H9 (cell line): ENCODE measurements around the gene MAP3K5. TPM values are rescaled to one million over a fixed set of nuclear protein-coding genes. Genes with fewer than 3 reads are reported as not detected.
A peak's percentile ranks its signal among the peaks of the same experiment; 100 is the strongest.

ENCODE experiments used
- DNase-seq: peaks from one replicate; pipeline ENCODE4 v3.0.0-alpha.2; 2017
- H2AFZ ChIP-seq: one replicate; pipeline ENCODE4 v1.6.1; 2013; ENCODE audit warnings: mild to moderate bottlenecking, low read length, control low read depth, moderate library complexity
- H2AK5ac ChIP-seq: 2 replicates; pipeline ENCODE4 v1.6.1; 2013; ENCODE audit warnings: low read length, control low read depth, mixed read lengths; ENCODE audit not compliant: insufficient read length
- H2BK120ac ChIP-seq: one replicate; pipeline ENCODE4 v1.6.1; 2013; ENCODE audit warnings: low read depth, mild to moderate bottlenecking, low read length, control low read depth, inconsistent platforms; ENCODE audit not compliant: poor library complexity, severe bottlenecking
- H2BK12ac ChIP-seq: 2 replicates; pipeline ENCODE4 v1.6.1; 2013; ENCODE audit warnings: low read length, control low read depth, mixed read lengths, low read depth; ENCODE audit not compliant: insufficient read length
- H2BK15ac ChIP-seq: 2 replicates; pipeline ENCODE4 v1.6.1; 2013; ENCODE audit warnings: low read depth, low read length, control low read depth
- H2BK20ac ChIP-seq: one replicate; pipeline ENCODE4 v1.6.1; 2013; ENCODE audit warnings: low read depth, mild to moderate bottlenecking, low read length, control low read depth, inconsistent platforms; ENCODE audit not compliant: poor library complexity, severe bottlenecking
- H2BK5ac ChIP-seq: 2 replicates; pipeline ENCODE4 v1.6.1; 2013; ENCODE audit warnings: low read length, control low read depth, mixed read lengths; ENCODE audit not compliant: insufficient read length
- H3K14ac ChIP-seq: 2 replicates; pipeline ENCODE4 v1.6.1; 2013; ENCODE audit warnings: low read length, control low read depth; ENCODE audit not compliant: insufficient read depth
- H3K18ac ChIP-seq: 2 replicates; pipeline ENCODE4 v1.6.1; 2013; ENCODE audit warnings: low read depth, mild to moderate bottlenecking, mixed read lengths, low read length, control low read depth; ENCODE audit not compliant: insufficient read length
- H3K23ac ChIP-seq: 2 replicates; pipeline ENCODE4 v1.6.1; 2013; ENCODE audit warnings: low read length, control low read depth, mixed read lengths, low read depth; ENCODE audit not compliant: insufficient read length
- H3K23me2 ChIP-seq: 2 replicates; pipeline ENCODE4 v1.6.1; 2013; ENCODE audit warnings: low read depth, mild to moderate bottlenecking, mixed read lengths, low read length, control low read depth; ENCODE audit not compliant: insufficient read length, poor library complexity, severe bottlenecking
- H3K27ac ChIP-seq: 2 replicates; pipeline ENCODE4 v1.5.1; 2013; ENCODE audit warnings: low read length, control low read depth, mixed read lengths, low read depth; ENCODE audit not compliant: insufficient read length
- H3K27me3 ChIP-seq: 2 replicates; pipeline ENCODE4 v1.6.1; 2013; ENCODE audit warnings: low read length, control low read depth, inconsistent platforms; ENCODE audit not compliant: insufficient read depth
- H3K4ac ChIP-seq: 2 replicates; pipeline ENCODE4 v1.6.1; 2013; ENCODE audit warnings: low read depth, mild to moderate bottlenecking, control low read depth, inconsistent platforms, low read length, moderate library complexity
- H3K4me1 ChIP-seq: 2 replicates; pipeline ENCODE4 v1.6.1; 2013; ENCODE audit warnings: low read length, control low read depth, inconsistent platforms; ENCODE audit not compliant: insufficient read depth
- H3K4me2 ChIP-seq: 2 replicates; pipeline ENCODE4 v1.6.1; 2013; ENCODE audit warnings: low read length, control low read depth, mixed read lengths; ENCODE audit not compliant: insufficient read length, insufficient read depth
- H3K56ac ChIP-seq: 2 replicates; pipeline ENCODE4 v1.6.1; 2013; ENCODE audit warnings: low read depth, mild to moderate bottlenecking, mixed read lengths, low read length, control low read depth; ENCODE audit not compliant: insufficient read length
- H3K79me1 ChIP-seq: 2 replicates; pipeline ENCODE4 v1.6.1; 2013; ENCODE audit warnings: low read depth, mild to moderate bottlenecking, moderate library complexity, low read length, control low read depth, inconsistent platforms; ENCODE audit not compliant: insufficient read depth, poor library complexity, severe bottlenecking
- H3K79me2 ChIP-seq: 2 replicates; pipeline ENCODE4 v1.6.1; 2013; ENCODE audit warnings: low read length, control low read depth, inconsistent platforms; ENCODE audit not compliant: insufficient read depth
- H3K9ac ChIP-seq: 2 replicates; pipeline ENCODE4 v1.6.1; 2013; ENCODE audit warnings: low read length, control low read depth, mixed read lengths; ENCODE audit not compliant: insufficient read length; ENCODE audit errors: extremely low read depth
- H3K9me3 ChIP-seq: one replicate; pipeline ENCODE4 v1.6.1; 2013; ENCODE audit warnings: low read depth, low read length, inconsistent platforms; ENCODE audit not compliant: control insufficient read depth
- H3T11ph ChIP-seq: one replicate; pipeline ENCODE4 v1.6.1; 2013; ENCODE audit warnings: mild to moderate bottlenecking, low read length, control low read depth, inconsistent platforms
- H4K20me1 ChIP-seq: one replicate; pipeline ENCODE4 v1.6.1; 2013; ENCODE audit not compliant: control insufficient read depth, insufficient read length, insufficient read depth
- H4K5ac ChIP-seq: 2 replicates; pipeline ENCODE4 v1.6.1; 2013; ENCODE audit warnings: low read depth, mild to moderate bottlenecking, mixed read lengths, low read length, control low read depth; ENCODE audit not compliant: insufficient read length
- H4K8ac ChIP-seq: replicated peaks from 2 replicates; pipeline ENCODE4 v1.6.1; 2013; ENCODE audit warnings: low read length, control low read depth, mixed read lengths, low read depth; ENCODE audit not compliant: insufficient read length
- H4K91ac ChIP-seq: 2 replicates; pipeline ENCODE4 v1.6.1; 2013; ENCODE audit warnings: low read depth, mild to moderate bottlenecking, moderate library complexity, mixed read lengths, low read length, control low read depth; ENCODE audit not compliant: insufficient read length
- H3K27ac Mint-ChIP-seq, 3 experiments: 2 replicates in 2 of 3; 3 replicates in 1 of 3; pipeline ENCODE4 v1.8.0; 2020 to 2021; ENCODE audit warnings: mixed read lengths in 3 of 3, mild to moderate bottlenecking in 1 of 3, moderate library complexity in 1 of 3
- H3K27me3 Mint-ChIP-seq: 2 replicates; pipeline ENCODE4 v1.8.0; 2021; ENCODE audit warnings: low read depth, mild to moderate bottlenecking, moderate library complexity, mixed read lengths
- H3K36me3 Mint-ChIP-seq, 3 experiments: 2 replicates in 2 of 3; 3 replicates in 1 of 3; pipeline ENCODE4 v1.8.0; 2020 to 2021; ENCODE audit warnings: low read depth in 3 of 3, mixed read lengths in 3 of 3; ENCODE audit not compliant: insufficient read depth in 1 of 3
- H3K4me1 Mint-ChIP-seq, 2 experiments: 2 replicates each; pipeline ENCODE4 v1.8.0; 2020; ENCODE audit warnings: mixed read lengths in 2 of 2
- H3K4me3 Mint-ChIP-seq, 2 experiments: 2 replicates in 1 of 2; 3 replicates in 1 of 2; pipeline ENCODE4 v1.8.0; 2020 to 2021; ENCODE audit warnings: mild to moderate bottlenecking in 2 of 2, mixed read lengths in 2 of 2, moderate library complexity in 1 of 2
- H3K9me3 Mint-ChIP-seq, 2 experiments: 2 replicates in 1 of 2; 3 replicates in 1 of 2; pipeline ENCODE4 v1.8.0; 2020; ENCODE audit warnings: mild to moderate bottlenecking in 2 of 2, mixed read lengths in 2 of 2, moderate library complexity in 1 of 2
- CTCF ChIP-seq: fragments of 200-600 bp; sonication (generic); conservative IDR thresholded peaks from 3 replicates; pipeline ENCODE4 v1.8.0; 2021; ENCODE audit warnings: antibody characterized with exemption, mild to moderate bottlenecking
- WGBS: extraction: QIAGEN DNeasy Blood & Tissue Kit; methylation state at CpG from one replicate; pipeline ENCODE4 v1.1.7; 2013; ENCODE audit warnings: missing lambda C conversion rate, low lambda C conversion rate, mixed read lengths; ENCODE audit not compliant: insufficient read length; ENCODE audit errors: extremely low coverage; 5-methylcytosine and 5-hydroxymethylcytosine counted together
- total RNA-seq: library from RNA; stranded (reverse); gene quantifications from 2 replicates; pipeline ENCODE4 v1.2.1, GENCODE V29; 2021

MAP3K5 gene
- total RNA-seq, 1 experiment from 2014 or later = 1.6 TPM

DNA sequence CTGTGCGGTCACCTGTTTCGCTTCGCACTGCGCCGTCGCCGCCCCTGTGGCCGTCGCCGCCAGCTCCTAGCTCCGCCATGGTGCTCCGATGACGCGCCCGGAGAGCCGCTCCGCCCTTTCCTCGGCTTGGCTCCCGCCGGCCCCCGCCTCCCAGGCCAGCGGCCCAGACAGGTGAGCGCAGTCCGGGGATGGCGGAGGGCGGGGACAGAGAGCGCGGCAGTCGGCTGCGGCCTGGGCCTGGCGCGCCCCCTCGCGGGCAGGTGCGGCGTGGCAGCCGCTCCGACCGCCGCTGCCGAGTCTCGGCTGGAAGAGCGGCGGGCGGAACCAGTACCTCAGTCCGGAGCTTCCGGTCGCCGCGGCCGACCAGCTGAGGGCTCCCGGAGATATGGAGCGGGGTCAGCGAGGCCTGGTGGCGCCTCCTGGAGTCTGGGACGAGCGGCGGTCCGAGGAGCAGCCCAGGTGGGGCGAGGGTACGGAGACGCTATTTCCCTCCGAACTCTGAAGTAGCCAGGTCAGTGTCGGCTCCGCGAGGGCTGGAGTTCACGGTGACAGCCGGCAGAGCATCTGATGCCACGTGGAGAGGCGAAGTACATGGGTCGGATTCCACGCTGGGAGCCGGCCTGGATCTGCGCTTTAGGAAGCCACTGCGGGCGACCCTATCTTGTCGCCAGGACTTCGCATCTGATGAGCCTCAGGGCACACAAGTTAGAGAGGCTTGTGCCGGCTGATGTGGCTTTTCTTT lies 241.8 kb downstream of the MAP3K5 start, which contains the start of gene MAP7:
Gene MAP7, minus strand, starts transcription at position 93 of the 742 bp plus-strand sequence. Its CDS starts 14 bp downstream, at position 79.
- Histone ChIP-seq H4K91ac (no peak within 1 kb of the TSS), H2BK20ac (no peak within 1 kb of the TSS), H2BK120ac (no peak within 1 kb of the TSS), H4K5ac (no peak within 1 kb of the TSS), H3K27me3 (no peaks in the 10 kb centered on the region; the same call in 1 of the 2 replicates), H4K8ac (no peak within 1 kb of the TSS), H3K9me3 (no peaks in the 10 kb centered on the region), H2BK5ac (no peak within 1 kb of the TSS), H3K56ac (no peak within 1 kb of the TSS), H3K4me1 (no peaks in the 10 kb centered on the region), H3K18ac (peak within 1 kb of the TSS; percentile 78), H3K14ac (peak within 1 kb of the TSS; percentile 63; the same call in 1 of the 2 replicates), H3K9ac (peak within 1 kb of the TSS; percentile 62), H3K23ac (no peak within 1 kb of the TSS), H2BK15ac (no peak within 1 kb of the TSS; the same call in 1 of the 2 replicates), H2AK5ac (no peak within 1 kb of the TSS), H2AFZ (no peak within 1 kb of the TSS), H3K4me2 (peak within 1 kb of the TSS; percentile 92), H4K20me1 (no peaks in the 10 kb centered on the region), H3K27ac (no peak within 1 kb of the TSS), H3K79me1 (peaks cover 2% of the 10 kb centered on the region), H3K4ac (no peak within 1 kb of the TSS), H3K79me2 (peaks cover 12% of the 10 kb centered on the region; the same call in 1 of the 2 replicates), H2BK12ac (no peak within 1 kb of the TSS), H3K23me2 (peaks cover 14% of the 10 kb centered on the region), H3T11ph (no peak within 1 kb of the TSS)
- TF ChIP-seq CTCF = peak; percentile 100
- no peaks in the 10 kb centered on the region for H3K9me3 Mint-ChIP-seq
- DNase-seq = peak; percentile 94
- H3K4me3 Mint-ChIP-seq = peak within 1 kb of the TSS; percentile 85 to 95
- no peaks in the 10 kb centered on the region for H3K36me3 Mint-ChIP-seq
- H3K4me1 Mint-ChIP-seq = peaks cover 32 to 36% of the 10 kb centered on the region in 2 experiments
- peaks cover 42% of the 10 kb centered on the region for H3K27me3 Mint-ChIP-seq
- no CpG with 5 or more reads among the region's 79 CpGs for WGBS
- peak within 1 kb of the TSS; percentile 4 to 81 (median 11); a peak in 4 of 7 replicates for H3K27ac Mint-ChIP-seq
